DND-41 (cell line): ENCODE data around the gene GPANK1.

Experiments
- ATAC-seq: fragments of 200-7000 bp; cut with Tn5 transposase; 3 replicates; pipeline ENCODE4 v1.9.1; 2021; ENCODE audit warnings: low read depth; ENCODE audit not compliant: insufficient read depth
- DNase-seq: peaks from one replicate; pipeline ENCODE4 v3.0.0-alpha.2; 2020
- H2AFZ ChIP-seq: 2 replicates; pipeline ENCODE4 v1.6.0; 2012; ENCODE audit warnings: low read depth, low read length
- H3K27ac ChIP-seq: 2 replicates; pipeline ENCODE4 v1.5.1; 2012; ENCODE audit warnings: low read length, inconsistent platforms
- H3K27me3 ChIP-seq: fragments of 200-600 bp; sonication (generic); 2 replicates; pipeline ENCODE4 v1.6.0; 2012; ENCODE audit warnings: low read length, mild to moderate bottlenecking, inconsistent platforms; ENCODE audit not compliant: insufficient read depth, poor library complexity
- H3K36me3 ChIP-seq: 2 replicates; pipeline ENCODE4 v1.5.1; 2012; ENCODE audit warnings: low read length, inconsistent platforms; ENCODE audit not compliant: insufficient read depth
- H3K4me1 ChIP-seq: 2 replicates; pipeline ENCODE4 v1.5.1; 2012; ENCODE audit warnings: mild to moderate bottlenecking, low read length; ENCODE audit not compliant: insufficient read depth
- H3K4me2 ChIP-seq: 2 replicates; pipeline ENCODE4 v1.6.0; 2012; ENCODE audit warnings: mild to moderate bottlenecking, moderate library complexity, low read length, inconsistent platforms; ENCODE audit not compliant: insufficient read depth
- H3K4me3 ChIP-seq, 2 experiments: fragments of 200-600 bp in 1 of 2; shearing (Covaris generic) in 1 of 2; 2 replicates each; pipeline ENCODE4 v1.5.1; 2012 to 2016; ENCODE audit warnings: inconsistent platforms in 2 of 2, low read length in 2 of 2, mild to moderate bottlenecking in 2 of 2, low read depth in 1 of 2, moderate library complexity in 1 of 2
- H3K79me2 ChIP-seq: 2 replicates; pipeline ENCODE4 v1.6.0; 2012; ENCODE audit warnings: low read length, inconsistent platforms; ENCODE audit not compliant: insufficient read depth
- H3K9ac ChIP-seq: 2 replicates; pipeline ENCODE4 v1.6.0; 2012; ENCODE audit warnings: low read depth, mild to moderate bottlenecking, inconsistent platforms, low read length, moderate library complexity
- H3K9me3 ChIP-seq: 2 replicates; pipeline ENCODE4 v1.5.1; 2012; ENCODE audit warnings: low read length, moderate library complexity, mild to moderate bottlenecking, inconsistent platforms; ENCODE audit not compliant: insufficient read depth, severe bottlenecking
- H4K20me1 ChIP-seq: 2 replicates; pipeline ENCODE4 v1.6.0; 2012; ENCODE audit warnings: low read length; ENCODE audit not compliant: insufficient read depth
- CTCF ChIP-seq: IDR thresholded peaks from 2 replicates; pipeline ENCODE4 v1.5.1; 2012; ENCODE audit warnings: borderline replicate concordance, low read length, moderate library complexity, mild to moderate bottlenecking; ENCODE audit not compliant: poor library complexity, severe bottlenecking; ENCODE audit errors: extremely low read depth
- EZH2 ChIP-seq: IDR thresholded peaks from 3 replicates; pipeline ENCODE4 v1.6.1; 2012; ENCODE audit warnings: borderline replicate concordance, low read depth, mild to moderate bottlenecking, moderate library complexity, low read length, inconsistent platforms; ENCODE audit not compliant: severe bottlenecking

Gene GPANK1

GRCh38 chr6:31614684-31615578 lies 49.9 kb downstream of the GPANK1 start, which contains the start of gene AIF1:
TSS of gene AIF1 (plus strand) at chr6:31615234. CDS start at chr6:31615330, 96 bp downstream.
- TF ChIP-seq EZH2 (no peak), CTCF (no peak)
- DNase-seq, result no peak
- peaks cover 19% of the 10 kb centered on the region for H3K79me2 ChIP-seq
- no peaks in the 10 kb centered on the region for H4K20me1 ChIP-seq
- no peaks in the 10 kb centered on the region for H3K27me3 ChIP-seq
- H3K27ac ChIP-seq, result peak within 1 kb of the TSS; percentile 95
- H3K4me2 ChIP-seq, result peak within 1 kb of the TSS; percentile 71
- no peaks in the 10 kb centered on the region for H3K9me3 ChIP-seq
- H3K4me3 ChIP-seq, result peak within 1 kb of the TSS; percentile 14 to 64; a peak in 3 of 4 replicates
- no peaks in the 10 kb centered on the region for H3K36me3 ChIP-seq
- no peak for ATAC-seq
- peak within 1 kb of the TSS; percentile 74 for H2AFZ ChIP-seq
- peak within 1 kb of the TSS; percentile 75 for H3K9ac ChIP-seq
- H3K4me1 ChIP-seq, result peaks cover 40% of the 10 kb centered on the region

GRCh38 chr6:31614075-31614619 lies 50.6 kb downstream of the GPANK1 start:
- no peaks in the 10 kb centered on the region for H3K27me3 ChIP-seq
- no peaks in the 10 kb centered on the region for H3K36me3 ChIP-seq
- H2AFZ ChIP-seq, result no peak overlapping the region
- peaks cover 15% of the 10 kb centered on the region for H3K79me2 ChIP-seq
- ATAC-seq (no peak), DNase-seq (no peak)
- no peak for TF ChIP-seq EZH2
- TF ChIP-seq CTCF, result no peak
- H3K9me3 ChIP-seq, result no peaks in the 10 kb centered on the region
- H3K4me1 ChIP-seq, result peaks cover 34% of the 10 kb centered on the region
- H3K4me3 ChIP-seq, result no peak overlapping the region
- H4K20me1 ChIP-seq, result no peaks in the 10 kb centered on the region
- no peak overlapping the region for H3K9ac ChIP-seq
- H3K27ac ChIP-seq, result no peak overlapping the region
- H3K4me2 ChIP-seq, result no peak overlapping the region
